Right hindlimb (tissue), 1 donor: Measurements from ENCODE around the gene LUC7L.
A peak's percentile ranks its signal among the peaks of the same experiment; 100 is the strongest.
"Not testable (repeated sequence)": the region's sequence is repeated elsewhere in the genome, so short reads cannot be mapped to it uniquely, and the experiment has no call there.

Experiments used
- DNase-seq: peaks from one replicate; pipeline ENCODE4 v3.0.0-alpha.2; 2018

LUC7L gene

DNA sequence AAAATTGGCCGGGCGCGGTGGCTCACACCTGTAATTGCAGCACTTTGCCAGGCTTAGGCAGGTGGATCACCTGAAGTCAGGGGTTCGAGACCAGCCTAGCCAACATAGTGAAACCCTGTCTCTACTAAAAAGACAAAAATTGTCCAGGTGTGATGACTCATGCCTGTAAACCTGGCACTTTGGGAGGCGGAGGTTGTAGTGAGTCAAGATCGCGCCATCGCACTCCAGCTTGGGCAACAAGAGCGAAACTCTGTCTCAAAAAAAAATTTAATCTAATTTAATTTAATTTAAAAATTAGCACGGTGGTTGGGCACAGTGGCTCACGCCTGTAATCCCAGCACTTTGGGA is 50.6 kb downstream of the LUC7L start:
- DNase-seq, result no peak

DNA sequence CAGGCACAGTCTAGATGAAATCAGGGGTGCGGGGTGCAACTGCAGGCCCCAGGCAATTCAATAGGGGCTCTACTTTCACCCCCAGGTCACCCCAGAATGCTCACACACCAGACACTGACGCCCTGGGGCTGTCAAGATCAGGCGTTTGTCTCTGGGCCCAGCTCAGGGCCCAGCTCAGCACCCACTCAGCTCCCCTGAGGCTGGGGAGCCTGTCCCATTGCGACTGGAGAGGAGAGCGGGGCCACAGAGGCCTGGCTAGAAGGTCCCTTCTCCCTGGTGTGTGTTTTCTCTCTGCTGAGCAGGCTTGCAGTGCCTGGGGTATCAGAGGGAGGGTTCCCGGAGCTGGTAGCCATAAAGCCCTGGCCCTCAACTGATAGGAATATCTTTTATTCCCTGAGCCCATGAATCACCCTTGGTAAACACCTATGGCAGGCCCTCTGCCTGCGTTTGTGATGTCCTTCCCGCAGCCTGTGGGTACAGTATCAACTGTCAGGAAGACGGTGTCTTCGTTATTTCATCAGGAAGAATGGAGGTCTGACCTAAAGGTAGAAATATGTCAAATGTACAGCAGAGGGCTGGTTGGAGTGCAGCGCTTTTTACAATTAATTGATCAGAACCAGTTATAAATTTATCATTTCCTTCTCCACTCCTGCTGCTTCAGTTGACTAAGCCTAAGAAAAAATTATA is 51.1 kb downstream of the LUC7L start:
- no peak for DNase-seq

DNA sequence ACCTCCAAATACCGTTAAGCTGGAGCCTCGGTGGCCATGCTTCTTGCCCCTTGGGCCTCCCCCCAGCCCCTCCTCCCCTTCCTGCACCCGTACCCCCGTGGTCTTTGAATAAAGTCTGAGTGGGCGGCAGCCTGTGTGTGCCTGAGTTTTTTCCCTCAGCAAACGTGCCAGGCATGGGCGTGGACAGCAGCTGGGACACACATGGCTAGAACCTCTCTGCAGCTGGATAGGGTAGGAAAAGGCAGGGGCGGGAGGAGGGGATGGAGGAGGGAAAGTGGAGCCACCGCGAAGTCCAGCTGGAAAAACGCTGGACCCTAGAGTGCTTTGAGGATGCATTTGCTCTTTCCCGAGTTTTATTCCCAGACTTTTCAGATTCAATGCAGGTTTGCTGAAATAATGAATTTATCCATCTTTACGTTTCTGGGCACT is 51.8 kb downstream of the LUC7L start:
- peak; percentile 77 for DNase-seq

DNA sequence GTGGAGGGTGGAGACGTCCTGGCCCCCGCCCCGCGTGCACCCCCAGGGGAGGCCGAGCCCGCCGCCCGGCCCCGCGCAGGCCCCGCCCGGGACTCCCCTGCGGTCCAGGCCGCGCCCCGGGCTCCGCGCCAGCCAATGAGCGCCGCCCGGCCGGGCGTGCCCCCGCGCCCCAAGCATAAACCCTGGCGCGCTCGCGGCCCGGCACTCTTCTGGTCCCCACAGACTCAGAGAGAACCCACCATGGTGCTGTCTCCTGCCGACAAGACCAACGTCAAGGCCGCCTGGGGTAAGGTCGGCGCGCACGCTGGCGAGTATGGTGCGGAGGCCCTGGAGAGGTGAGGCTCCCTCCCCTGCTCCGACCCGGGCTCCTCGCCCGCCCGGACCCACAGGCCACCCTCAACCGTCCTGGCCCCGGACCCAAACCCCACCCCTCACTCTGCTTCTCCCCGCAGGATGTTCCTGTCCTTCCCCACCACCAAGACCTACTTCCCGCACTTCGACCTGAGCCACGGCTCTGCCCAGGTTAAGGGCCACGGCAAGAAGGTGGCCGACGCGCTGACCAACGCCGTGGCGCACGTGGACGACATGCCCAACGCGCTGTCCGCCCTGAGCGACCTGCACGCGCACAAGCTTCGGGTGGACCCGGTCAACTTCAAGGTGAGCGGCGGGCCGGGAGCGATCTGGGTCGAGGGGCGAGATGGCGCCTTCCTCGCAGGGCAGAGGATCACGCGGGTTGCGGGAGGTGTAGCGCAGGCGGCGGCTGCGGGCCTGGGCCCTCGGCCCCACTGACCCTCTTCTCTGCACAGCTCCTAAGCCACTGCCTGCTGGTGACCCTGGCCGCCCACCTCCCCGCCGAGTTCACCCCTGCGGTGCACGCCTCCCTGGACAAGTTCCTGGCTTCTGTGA is 52.5 kb downstream of the LUC7L start, which contains the start of gene HBA1:
HBA1 (plus strand) TSS at position 204 of the 906 bp plus-strand sequence; CDS start at position 241, 37 bp downstream.
- DNase-seq, result not testable (repeated sequence)

DNA sequence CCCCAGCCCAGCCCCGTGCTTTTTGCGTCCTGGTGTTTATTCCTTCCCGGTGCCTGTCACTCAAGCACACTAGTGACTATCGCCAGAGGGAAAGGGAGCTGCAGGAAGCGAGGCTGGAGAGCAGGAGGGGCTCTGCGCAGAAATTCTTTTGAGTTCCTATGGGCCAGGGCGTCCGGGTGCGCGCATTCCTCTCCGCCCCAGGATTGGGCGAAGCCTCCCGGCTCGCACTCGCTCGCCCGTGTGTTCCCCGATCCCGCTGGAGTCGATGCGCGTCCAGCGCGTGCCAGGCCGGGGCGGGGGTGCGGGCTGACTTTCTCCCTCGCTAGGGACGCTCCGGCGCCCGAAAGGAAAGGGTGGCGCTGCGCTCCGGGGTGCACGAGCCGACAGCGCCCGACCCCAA is 53.2 kb downstream of the LUC7L start:
- DNase-seq, result not testable (repeated sequence)

DNA sequence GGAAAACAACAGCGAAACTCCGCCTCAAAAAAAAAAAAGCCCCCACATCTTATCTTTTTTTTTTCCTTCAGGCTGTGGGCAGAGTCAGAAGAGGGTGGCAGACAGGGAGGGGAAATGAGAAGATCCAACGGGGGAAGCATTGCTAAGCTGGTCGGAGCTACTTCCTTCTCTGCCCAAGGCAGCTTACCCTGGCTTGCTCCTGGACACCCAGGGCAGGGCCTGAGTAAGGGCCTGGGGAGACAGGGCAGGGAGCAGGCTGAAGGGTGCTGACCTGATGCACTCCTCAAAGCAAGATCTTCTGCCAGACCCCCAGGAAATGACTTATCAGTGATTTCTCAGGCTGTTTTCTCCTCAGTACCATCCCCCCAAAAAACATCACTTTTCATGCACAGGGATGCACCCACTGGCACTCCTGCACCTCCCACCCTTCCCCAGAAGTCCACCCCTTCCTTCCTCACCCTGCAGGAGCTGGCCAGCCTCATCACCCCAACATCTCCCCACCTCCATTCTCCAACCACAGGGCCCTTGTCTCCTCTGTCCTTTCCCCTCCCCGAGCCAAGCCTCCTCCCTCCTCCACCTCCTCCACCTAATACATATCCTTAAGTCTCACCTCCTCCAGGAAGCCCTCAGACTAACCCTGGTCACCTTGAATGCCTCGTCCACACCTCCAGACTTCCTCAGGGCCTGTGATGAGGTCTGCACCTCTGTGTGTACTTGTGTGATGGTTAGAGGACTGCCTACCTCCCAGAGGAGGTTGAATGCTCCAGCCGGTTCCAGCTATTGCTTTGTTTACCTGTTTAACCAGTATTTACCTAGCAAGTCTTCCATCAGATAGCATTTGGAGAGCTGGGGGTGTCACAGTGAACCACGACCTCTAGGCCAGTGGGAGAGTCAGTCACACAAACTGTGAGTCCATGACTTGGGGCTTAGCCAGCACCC is 54.0 kb downstream of the LUC7L start:
- no peak for DNase-seq

DNA sequence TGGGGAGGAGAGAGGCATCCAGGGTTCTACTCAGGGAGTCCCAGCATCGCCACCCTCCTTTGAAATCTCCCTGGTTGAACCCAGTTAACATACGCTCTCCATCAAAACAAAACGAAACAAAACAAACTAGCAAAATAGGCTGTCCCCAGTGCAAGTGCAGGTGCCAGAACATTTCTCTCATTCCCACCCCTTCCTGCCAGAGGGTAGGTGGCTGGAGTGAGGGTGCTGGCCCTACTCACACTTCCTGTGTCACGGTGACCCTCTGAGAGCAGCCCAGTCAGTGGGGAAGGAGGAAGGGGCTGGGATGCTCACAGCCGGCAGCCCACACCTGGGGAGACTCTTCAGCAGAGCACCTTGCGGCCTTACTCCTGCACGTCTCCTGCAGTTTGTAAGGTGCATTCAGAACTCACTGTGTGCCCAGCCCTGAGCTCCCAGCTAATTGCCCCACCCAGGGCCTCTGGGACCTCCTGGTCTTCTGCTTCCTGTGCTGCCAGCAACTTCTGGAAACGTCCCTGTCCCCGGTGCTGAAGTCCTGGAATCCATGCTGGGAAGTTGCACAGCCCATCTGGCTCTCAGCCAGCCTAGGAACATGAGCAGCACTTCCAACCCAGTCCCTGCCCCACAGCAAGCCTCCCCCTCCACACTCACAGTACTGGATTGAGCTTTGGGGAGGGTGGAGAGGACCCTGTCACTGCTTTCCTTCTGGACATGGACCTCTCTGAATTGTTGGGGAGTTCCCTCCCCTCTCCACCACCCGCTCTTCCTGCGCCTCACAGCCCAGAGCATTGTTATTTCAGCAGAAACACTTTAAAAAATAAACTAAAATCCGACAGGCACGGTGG is 55.1 kb downstream of the LUC7L start:
- not testable (repeated sequence) for DNase-seq

DNA sequence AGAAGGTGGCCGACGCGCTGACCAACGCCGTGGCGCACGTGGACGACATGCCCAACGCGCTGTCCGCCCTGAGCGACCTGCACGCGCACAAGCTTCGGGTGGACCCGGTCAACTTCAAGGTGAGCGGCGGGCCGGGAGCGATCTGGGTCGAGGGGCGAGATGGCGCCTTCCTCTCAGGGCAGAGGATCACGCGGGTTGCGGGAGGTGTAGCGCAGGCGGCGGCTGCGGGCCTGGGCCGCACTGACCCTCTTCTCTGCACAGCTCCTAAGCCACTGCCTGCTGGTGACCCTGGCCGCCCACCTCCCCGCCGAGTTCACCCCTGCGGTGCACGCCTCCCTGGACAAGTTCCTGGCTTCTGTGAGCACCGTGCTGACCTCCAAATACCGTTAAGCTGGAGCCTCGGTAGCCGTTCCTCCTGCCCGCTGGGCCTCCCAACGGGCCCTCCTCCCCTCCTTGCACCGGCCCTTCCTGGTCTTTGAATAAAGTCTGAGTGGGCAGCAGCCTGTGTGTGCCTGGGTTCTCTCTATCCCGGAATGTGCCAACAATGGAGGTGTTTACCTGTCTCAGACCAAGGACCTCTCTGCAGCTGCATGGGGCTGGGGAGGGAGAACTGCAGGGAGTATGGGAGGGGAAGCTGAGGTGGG is 55.9 kb downstream of the LUC7L start:
- DNase-seq, result not testable (repeated sequence)

DNA sequence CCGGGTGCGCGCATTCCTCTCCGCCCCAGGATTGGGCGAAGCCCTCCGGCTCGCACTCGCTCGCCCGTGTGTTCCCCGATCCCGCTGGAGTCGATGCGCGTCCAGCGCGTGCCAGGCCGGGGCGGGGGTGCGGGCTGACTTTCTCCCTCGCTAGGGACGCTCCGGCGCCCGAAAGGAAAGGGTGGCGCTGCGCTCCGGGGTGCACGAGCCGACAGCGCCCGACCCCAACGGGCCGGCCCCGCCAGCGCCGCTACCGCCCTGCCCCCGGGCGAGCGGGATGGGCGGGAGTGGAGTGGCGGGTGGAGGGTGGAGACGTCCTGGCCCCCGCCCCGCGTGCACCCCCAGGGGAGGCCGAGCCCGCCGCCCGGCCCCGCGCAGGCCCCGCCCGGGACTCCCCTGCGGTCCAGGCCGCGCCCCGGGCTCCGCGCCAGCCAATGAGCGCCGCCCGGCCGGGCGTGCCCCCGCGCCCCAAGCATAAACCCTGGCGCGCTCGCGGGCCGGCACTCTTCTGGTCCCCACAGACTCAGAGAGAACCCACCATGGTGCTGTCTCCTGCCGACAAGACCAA is 56.8 kb downstream of the LUC7L start, which contains the start of gene HBA2:
HBA2 (plus strand) TSS at position 503 of the 568 bp plus-strand sequence; CDS start at position 540, 37 bp downstream.
- DNase-seq, result not testable (repeated sequence)

DNA sequence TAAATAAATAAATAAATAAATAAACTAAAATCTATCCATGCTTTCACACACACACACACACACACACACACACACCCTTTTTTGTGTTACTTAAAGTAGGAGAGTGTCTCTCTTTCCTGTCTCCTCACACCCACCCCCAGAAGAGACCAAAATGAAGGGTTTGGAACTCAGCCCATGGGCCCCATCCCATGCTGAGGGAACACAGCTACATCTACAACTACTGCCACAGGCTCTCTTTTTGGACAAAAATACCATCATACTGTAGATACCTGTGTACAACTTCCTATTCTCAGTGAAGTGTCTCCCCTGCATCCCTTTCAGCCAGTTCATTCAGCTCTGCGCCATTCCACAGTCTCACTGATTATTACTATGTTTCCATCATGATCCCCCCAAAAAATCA is 58.5 kb downstream of the LUC7L start:
- DNase-seq, result no peak

DNA sequence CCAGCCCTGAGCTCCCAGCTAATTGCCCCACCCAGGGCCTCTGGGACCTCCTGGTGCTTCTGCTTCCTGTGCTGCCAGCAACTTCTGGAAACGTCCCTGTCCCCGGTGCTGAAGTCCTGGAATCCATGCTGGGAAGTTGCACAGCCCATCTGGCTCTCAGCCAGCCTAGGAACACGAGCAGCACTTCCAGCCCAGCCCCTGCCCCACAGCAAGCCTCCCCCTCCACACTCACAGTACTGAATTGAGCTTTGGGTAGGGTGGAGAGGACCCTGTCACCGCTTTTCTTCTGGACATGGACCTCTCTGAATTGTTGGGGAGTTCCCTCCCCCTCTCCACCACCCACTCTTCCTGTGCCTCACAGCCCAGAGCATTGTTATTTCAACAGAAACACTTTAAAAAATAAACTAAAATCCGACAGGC is 59.2 kb downstream of the LUC7L start:
- peak; percentile 49 for DNase-seq

DNA sequence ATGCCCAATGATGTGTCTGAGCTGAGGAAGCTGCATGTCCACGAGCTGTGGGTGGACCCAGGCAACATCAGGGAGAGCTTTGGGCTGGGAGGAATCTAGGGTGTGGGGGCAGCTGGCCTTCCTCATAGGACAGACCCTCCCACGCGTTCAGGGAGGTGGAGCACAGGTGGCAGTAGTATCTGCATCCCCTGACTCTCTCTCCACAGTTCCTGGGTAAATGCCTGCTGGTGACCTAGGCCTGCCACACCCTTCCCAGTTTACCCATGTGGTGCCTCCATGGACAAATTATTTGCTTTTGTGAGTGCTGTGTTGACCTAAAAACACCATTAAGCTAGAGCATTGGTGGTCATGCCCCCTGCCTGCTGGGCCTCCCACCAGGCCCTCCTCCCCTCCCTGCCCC is 60.2 kb downstream of the LUC7L start:
- DNase-seq, result no peak

DNA sequence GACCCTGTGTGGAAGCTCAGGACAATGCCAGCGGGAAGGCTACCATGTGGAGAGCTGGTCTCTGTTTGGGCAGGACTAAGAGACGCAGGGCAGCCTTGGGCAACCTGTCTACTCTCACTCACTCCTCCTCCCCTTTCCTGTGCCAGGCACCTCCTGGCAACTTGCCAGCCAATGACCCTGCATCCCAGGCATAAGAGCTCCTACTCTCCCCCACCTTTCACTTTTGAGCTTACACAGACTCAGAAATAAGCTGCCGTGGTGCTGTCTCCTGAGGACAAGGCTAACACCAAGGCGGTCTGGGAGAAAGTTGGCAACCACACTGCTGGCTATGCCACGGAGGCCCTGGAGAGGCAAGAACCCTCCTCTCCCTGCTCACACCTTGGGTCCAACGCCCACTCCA is 60.8 kb downstream of the LUC7L start:
- DNase-seq, result no peak

DNA sequence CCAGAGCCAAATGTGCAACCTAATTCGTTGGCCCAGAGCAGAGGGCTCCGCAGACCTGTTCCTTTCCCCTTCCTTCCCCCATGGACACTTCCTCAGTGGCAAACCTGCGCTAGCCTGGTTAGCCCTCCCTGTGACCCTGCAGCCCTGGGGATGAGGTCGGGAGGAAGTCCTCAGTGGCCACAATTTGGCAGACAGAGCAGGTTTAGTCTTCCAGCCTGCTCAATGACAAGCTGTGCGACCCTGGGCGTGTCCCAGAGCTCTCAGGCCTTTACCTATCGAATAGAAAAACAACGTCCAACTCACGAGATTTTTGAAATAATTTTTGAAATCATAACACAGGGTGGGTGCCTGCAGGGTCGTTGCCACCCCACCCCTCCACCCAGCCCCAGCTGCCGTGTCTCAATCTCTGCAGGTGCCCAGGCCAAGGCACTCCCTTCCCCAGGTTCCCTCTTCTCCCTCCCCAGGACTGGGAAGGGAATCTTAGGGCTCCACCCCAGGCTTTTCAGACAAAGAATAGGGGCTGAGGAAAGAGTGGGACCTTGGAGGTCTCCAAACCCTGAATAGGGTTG is 62.0 kb downstream of the LUC7L start:
- no peak for DNase-seq

DNA sequence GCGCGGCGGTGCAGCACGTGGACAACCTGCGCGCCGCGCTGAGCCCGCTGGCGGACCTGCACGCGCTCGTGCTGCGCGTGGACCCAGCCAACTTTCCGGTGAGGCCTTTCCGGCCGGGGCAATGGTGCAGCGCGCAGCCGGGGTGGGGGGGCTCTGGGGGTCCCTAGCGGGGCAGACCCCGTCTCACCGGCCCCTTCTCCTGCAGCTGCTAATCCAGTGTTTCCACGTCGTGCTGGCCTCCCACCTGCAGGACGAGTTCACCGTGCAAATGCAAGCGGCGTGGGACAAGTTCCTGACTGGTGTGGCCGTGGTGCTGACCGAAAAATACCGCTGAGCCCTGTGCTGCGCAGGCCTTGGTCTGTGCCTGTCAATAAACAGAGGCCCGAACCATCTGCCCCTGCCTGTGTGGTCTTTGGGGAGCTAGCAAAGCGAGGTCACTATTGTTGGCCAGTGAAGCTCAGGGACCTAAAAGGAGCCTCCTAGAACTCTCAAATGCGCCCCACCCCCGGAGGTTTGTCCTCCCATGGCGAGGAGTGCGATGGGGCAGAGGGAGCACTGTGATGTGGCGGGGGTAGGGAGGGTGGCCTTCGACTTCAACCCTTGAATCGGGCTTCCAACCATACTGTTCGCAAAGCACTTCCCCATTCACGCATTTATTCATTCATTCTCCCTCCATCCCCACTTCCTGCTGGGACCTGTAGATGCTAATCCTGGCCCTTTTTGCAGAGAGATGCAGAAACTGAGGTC is 62.7 kb downstream of the LUC7L start:
- DNase-seq, result no peak

DNA sequence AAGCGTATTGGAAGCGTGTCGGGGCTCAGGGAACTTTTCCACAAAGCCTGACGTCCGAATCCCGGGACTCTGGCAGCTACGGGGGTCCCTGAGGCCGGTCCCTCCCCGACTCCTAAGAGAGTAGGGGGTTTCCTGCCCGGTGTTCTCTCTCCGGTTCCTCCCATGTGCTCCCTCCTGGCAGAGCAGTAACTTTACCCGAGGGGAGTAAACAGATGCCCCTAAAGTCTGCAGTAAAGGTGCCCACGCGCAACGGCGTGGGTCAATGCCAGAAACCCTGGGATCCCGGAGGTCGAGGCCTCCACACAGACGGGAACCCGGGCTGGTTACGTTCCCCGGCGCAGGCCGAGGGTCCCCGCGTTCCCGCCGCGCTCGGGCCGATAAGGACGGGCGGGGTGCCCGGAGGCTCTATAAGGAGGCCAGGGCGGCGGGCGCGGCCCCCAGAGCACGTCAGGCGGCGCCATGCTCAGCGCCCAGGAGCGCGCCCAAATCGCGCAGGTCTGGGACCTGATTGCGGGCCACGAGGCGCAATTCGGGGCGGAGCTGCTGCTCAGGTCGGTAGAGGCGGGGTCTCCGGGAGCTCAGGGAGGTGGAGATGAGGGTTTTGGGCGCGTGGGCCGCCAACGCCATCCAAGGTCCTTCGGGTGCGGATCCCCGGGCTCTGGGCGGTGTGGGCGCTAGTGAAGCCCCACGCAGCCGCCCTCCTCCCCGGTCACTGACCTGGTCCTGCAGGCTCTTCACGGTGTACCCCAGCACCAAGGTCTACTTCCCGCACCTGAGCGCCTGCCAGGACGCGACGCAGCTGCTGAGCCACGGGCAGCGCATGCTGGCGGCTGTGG is 63.5 kb downstream of the LUC7L start, which contains the start of gene HBM:
HBM (plus strand) TSS at position 440 of the 836 bp plus-strand sequence; CDS start at position 460, 20 bp downstream.
- no peak for DNase-seq

DNA sequence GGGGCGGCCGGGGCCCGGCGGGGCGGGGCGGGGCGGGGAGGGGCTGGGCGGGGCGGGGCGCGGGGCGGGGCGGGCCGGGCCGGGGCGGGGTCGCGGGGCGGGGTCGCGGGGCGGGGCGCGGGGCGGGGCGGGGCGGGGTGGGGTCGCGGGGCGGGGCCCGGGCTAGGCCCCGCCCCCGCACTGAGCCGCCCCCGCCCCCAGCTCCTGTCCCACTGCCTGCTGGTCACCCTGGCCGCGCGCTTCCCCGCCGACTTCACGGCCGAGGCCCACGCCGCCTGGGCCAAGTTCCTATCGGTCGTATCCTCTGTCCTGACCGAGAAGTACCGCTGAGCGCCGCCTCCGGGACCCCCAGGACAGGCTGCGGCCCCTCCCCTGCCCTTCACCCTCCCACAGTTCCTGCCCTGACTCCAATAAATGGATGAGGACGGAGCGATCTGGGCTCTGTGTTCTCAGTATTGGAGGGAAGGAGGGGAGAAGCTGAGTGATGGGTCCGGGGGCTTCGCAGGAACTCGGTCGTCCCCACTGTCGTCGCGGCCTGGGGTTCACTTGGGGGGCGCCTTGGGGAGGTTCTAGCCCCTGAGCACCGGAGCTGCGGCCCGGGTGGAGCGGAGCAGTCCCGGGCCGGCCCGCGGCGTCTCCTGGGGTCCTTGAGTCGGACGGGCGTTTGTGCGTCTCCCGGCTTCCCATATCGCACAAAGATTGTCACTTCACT is 64.3 kb downstream of the LUC7L start:
- DNase-seq, result no peak
